AG09309 (cell line): ENCODE results near the gene OTOP2.

ENCODE experiments used
- DNase-seq: peaks from one replicate; pipeline ENCODE4 v3.0.0-alpha.2; 2010; ENCODE audit warnings: low read depth
- H3K4me3 ChIP-seq: 2 replicates; pipeline ENCODE4 v1.5.1; 2011; ENCODE audit warnings: mild to moderate bottlenecking, low read depth, low read length, moderate library complexity; ENCODE audit not compliant: control insufficient read depth
- CTCF ChIP-seq: IDR thresholded peaks from 2 replicates; pipeline ENCODE4 v1.5.1; 2011; ENCODE audit warnings: mild to moderate bottlenecking, low read depth, low read length, inconsistent platforms; ENCODE audit not compliant: insufficient read depth, control insufficient read depth; ENCODE audit errors: missing control alignments

OTOP2 gene

GRCh38 chr17:74946641-74947040, 22.6 kb downstream of the OTOP2 start:
- TF ChIP-seq CTCF, result no peak
- DNase-seq, result no peak

GRCh38 chr17:74947041-74947754, 23.1 kb downstream of the OTOP2 start:
- TF ChIP-seq CTCF, result no peak
- DNase-seq, result no peak
- no peak overlapping the region for H3K4me3 ChIP-seq

More at GRCh38 chr17:74946641-74947040, 22.6 kb downstream of the OTOP2 start:
- H3K4me3 ChIP-seq, result no peak overlapping the region

GRCh38 chr17:74949455-74950115, 25.5 kb downstream of the OTOP2 start:
- no peak for DNase-seq
- H3K4me3 ChIP-seq, result no peak overlapping the region
- TF ChIP-seq CTCF, result no peak

GRCh38 chr17:74950207-74950606, 26.1 kb downstream of the OTOP2 start:
- H3K4me3 ChIP-seq, result no peak overlapping the region
- TF ChIP-seq CTCF, result no peak
- no peak for DNase-seq

- no peak for DNase-seq
- no peak for TF ChIP-seq CTCF
- H3K4me3 ChIP-seq, result no peak overlapping the region
Observed at GRCh38 chr17:74951065-74951464, 27.0 kb downstream of the OTOP2 start.

GRCh38 chr17:74951680-74952421, 27.8 kb downstream of the OTOP2 start:
- no peak for TF ChIP-seq CTCF
- DNase-seq, result no peak

More at GRCh38 chr17:74951680-74952421, 27.8 kb downstream of the OTOP2 start:
- H3K4me3 ChIP-seq, result no peak overlapping the region
